GM23338 (cell line): ENCODE results near the gene TMEM44. TPM values are rescaled to one million over a fixed set of nuclear protein-coding genes. Genes with fewer than 3 reads are reported as not detected.

Experiments used
- ATAC-seq: fragments of 200-7000 bp; cut with Tn5 transposase; 3 replicates; pipeline ENCODE4 v1.9.1; 2020
- DNase-seq: peaks from one replicate; pipeline ENCODE4 v3.0.0-alpha.2; 2015; ENCODE audit warnings: low spot score
- H2AFZ ChIP-seq: fragments of 200-600 bp; sonication (generic); 2 replicates; pipeline ENCODE4 v1.8.0; 2016; ENCODE audit warnings: antibody characterized with exemption, mild to moderate bottlenecking, moderate library complexity
- H3F3A ChIP-seq: fragments of 200-600 bp; sonication (generic); replicated peaks from 2 replicates; pipeline ENCODE4 v1.8.0; 2017; ENCODE audit warnings: antibody characterized with exemption, mixed run types, low read depth
- H3K27ac ChIP-seq: fragments of 200-600 bp; sonication (generic); 2 replicates; pipeline ENCODE4 v1.6.1; 2016; ENCODE audit warnings: low read depth
- H3K27me3 ChIP-seq: fragments of 200-600 bp; sonication (generic); 2 replicates; pipeline ENCODE4 v1.8.0; 2016; ENCODE audit warnings: mild to moderate bottlenecking, mixed run types, moderate library complexity; ENCODE audit not compliant: insufficient read depth
- H3K36me3 ChIP-seq: fragments of 200-600 bp; sonication (generic); 2 replicates; pipeline ENCODE4 v1.8.0; 2016; ENCODE audit warnings: mild to moderate bottlenecking; ENCODE audit not compliant: insufficient read depth
- H3K4me1 ChIP-seq: fragments of 200-600 bp; sonication (generic); 2 replicates; pipeline ENCODE4 v1.8.0; 2016; ENCODE audit warnings: mild to moderate bottlenecking, moderate library complexity; ENCODE audit not compliant: insufficient read depth
- H3K4me2 ChIP-seq: fragments of 200-600 bp; sonication (generic); 2 replicates; pipeline ENCODE4 v1.7.1; 2017; ENCODE audit warnings: mixed run types
- H3K4me3 ChIP-seq: fragments of 200-600 bp; sonication (generic); 2 replicates; pipeline ENCODE4 v1.6.1; 2016; ENCODE audit warnings: mixed run types
- H3K79me2 ChIP-seq: fragments of 200-600 bp; sonication (generic); replicated peaks from 2 replicates; pipeline ENCODE4 v1.8.0; 2017; ENCODE audit warnings: mild to moderate bottlenecking; ENCODE audit not compliant: insufficient read depth
- H3K9me2 ChIP-seq: fragments of 200-600 bp; sonication (generic); 2 replicates; pipeline ENCODE4 v1.8.0; 2017; ENCODE audit not compliant: insufficient read depth
- H4K20me1 ChIP-seq: fragments of 200-600 bp; sonication (generic); replicated peaks from 2 replicates; pipeline ENCODE4 v1.8.0; 2017; ENCODE audit warnings: mild to moderate bottlenecking; ENCODE audit not compliant: insufficient read depth
- H3K27ac Mint-ChIP-seq: 2 replicates; pipeline ENCODE4 v1.8.0; 2020; ENCODE audit warnings: inconsistent platforms, mild to moderate bottlenecking, moderate library complexity, mixed read lengths
- H3K27me3 Mint-ChIP-seq: 3 replicates; pipeline ENCODE4 v1.8.0; 2022; ENCODE audit warnings: low read depth, mild to moderate bottlenecking, moderate library complexity, mixed read lengths, inconsistent platforms; ENCODE audit not compliant: insufficient read depth, poor library complexity
- H3K36me3 Mint-ChIP-seq: 3 replicates; pipeline ENCODE4 v1.8.0; 2021; ENCODE audit warnings: low read depth, mild to moderate bottlenecking, inconsistent platforms, moderate library complexity, mixed read lengths
- H3K4me1 Mint-ChIP-seq: 3 replicates; pipeline ENCODE4 v1.8.0; 2020; ENCODE audit warnings: mild to moderate bottlenecking, inconsistent platforms, mixed read lengths
- H3K4me3 Mint-ChIP-seq: 3 replicates; pipeline ENCODE4 v1.8.0; 2021; ENCODE audit warnings: moderate library complexity, mild to moderate bottlenecking, inconsistent platforms, mixed read lengths
- H3K9me3 Mint-ChIP-seq: 3 replicates; pipeline ENCODE4 v1.8.0; 2020; ENCODE audit warnings: moderate library complexity, mild to moderate bottlenecking, inconsistent platforms, mixed read lengths
- EZH2phosphoT487 ChIP-seq: fragments of 200-600 bp; sonication (generic); IDR thresholded peaks from one replicate; pipeline ENCODE4 v1.8.1; 2018; ENCODE audit warnings: antibody characterized with exemption; ENCODE audit not compliant: unreplicated experiment
- NANOG ChIP-seq: IDR thresholded peaks from 2 replicates; pipeline ENCODE4 v1.6.1; 2016; ENCODE audit warnings: antibody characterized with exemption, borderline replicate concordance
- POLR2AphosphoS5 ChIP-seq: IDR thresholded peaks from 2 replicates; pipeline ENCODE4 v1.6.1; 2016; ENCODE audit warnings: antibody characterized with exemption, low read depth
- STAT1 ChIP-seq: IDR thresholded peaks from one replicate; pipeline ENCODE4 v1.6.1; 2016; ENCODE audit warnings: antibody characterized with exemption; ENCODE audit not compliant: unreplicated experiment
- ZNF114 ChIP-seq: fragments of 250-450 bp; sonication (Bioruptor Pico); IDR thresholded peaks from 2 replicates; pipeline ENCODE4 v1.5.0; 2020; ENCODE audit warnings: mild to moderate bottlenecking, moderate library complexity
- ZNF331 ChIP-seq: fragments of 250-450 bp; sonication (Bioruptor Pico); IDR thresholded peaks from 2 replicates; pipeline ENCODE4 v1.5.0; 2020; ENCODE audit warnings: low read depth, mild to moderate bottlenecking, moderate library complexity
- polyA plus RNA-seq: library from polyadenylated mRNA; unstranded; fragments of >200 nt; fragmentation: Nextera tagmentation; extraction: Ambion mirVana; gene quantifications from 2 replicates; pipeline ENCODE4 v1.2.1, GENCODE V29; 2016
- total RNA-seq: library from RNA; depleted of rRNA; stranded (reverse); fragments of >200 nt; shearing (Covaris generic); gene quantifications from 2 replicates; pipeline ENCODE4 v1.2.3, GENCODE V29; 2014
- TF ChIP-seq, protein P1 (sequence below): fragments of 250-450 bp; sonication (Bioruptor Pico); IDR thresholded peaks from 2 replicates; pipeline ENCODE4 v1.5.0; 2020; ENCODE audit warnings: mild to moderate bottlenecking, moderate library complexity
- TF ChIP-seq, protein P2 (sequence below): IDR thresholded peaks from one replicate; pipeline ENCODE4 v1.6.1; 2018; ENCODE audit warnings: antibody characterized with exemption; ENCODE audit not compliant: unreplicated experiment
- TF ChIP-seq, protein P3 (sequence below), 2 experiments: fragments of 200-600 bp in 1 of 2; sonication (generic) in 1 of 2; conservative IDR thresholded peaks; 2 replicates each; pipeline versions ENCODE4 v1.5.1 to v1.6.1; 2016 to 2017; ENCODE audit warnings: antibody characterized with exemption in 2 of 2, low read depth in 2 of 2, mild to moderate bottlenecking in 2 of 2, moderate library complexity in 1 of 2
- TF ChIP-seq, protein P4 (sequence below): IDR thresholded peaks from 2 replicates; pipeline ENCODE4 v1.6.1; 2016; ENCODE audit warnings: antibody characterized with exemption

The TMEM44 gene
- total and polyA plus RNA-seq, 2 experiments from 2014 or later = 10.0 to 10.5 TPM

DNA sequence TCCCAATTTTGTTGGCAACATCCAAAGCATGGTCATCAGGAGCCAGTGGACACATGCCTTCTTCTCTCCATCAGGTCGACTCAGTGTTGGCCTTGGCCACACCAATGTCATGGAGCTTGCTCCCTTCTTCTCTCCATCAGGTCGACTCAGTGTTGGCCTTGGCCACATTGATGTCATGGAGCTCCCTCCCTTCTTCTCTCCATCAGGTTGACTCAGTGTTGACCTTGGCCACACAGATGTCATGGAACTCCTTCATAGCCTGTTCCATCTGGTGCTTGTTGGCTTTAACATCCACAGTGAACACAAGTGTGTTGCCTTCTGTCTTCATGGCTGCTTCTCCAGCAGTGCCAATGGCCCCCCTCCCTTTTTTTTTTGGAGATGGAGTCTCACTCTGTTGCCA lies 70.2 kb downstream of the TMEM44 start:
- Histone ChIP-seq H3K4me1 (peaks cover 4% of the 10 kb centered on the region; the same call in 1 of the 2 replicates), H3K9me2 (peaks cover 9% of the 10 kb centered on the region; the same call in 1 of the 2 replicates), H3K36me3 (no peaks in the 10 kb centered on the region), H3K4me2 (no peak overlapping the region), H2AFZ (no peak overlapping the region), H3F3A (no peaks in the 10 kb centered on the region), H4K20me1 (no peaks in the 10 kb centered on the region), H3K27ac (no peak overlapping the region), H3K4me3 (no peak overlapping the region), H3K27me3 (no peaks in the 10 kb centered on the region), H3K79me2 (no peaks in the 10 kb centered on the region)
- Mint-ChIP-seq H3K36me3 (no peaks in the 10 kb centered on the region), H3K27ac (no peak overlapping the region), H3K9me3 (no peaks in the 10 kb centered on the region), H3K4me3 (no peak overlapping the region), H3K4me1 (no peaks in the 10 kb centered on the region; the same call in 2 of the 3 replicates), H3K27me3 (peaks cover 3% of the 10 kb centered on the region)
- TF ChIP-seq, protein P1, sequence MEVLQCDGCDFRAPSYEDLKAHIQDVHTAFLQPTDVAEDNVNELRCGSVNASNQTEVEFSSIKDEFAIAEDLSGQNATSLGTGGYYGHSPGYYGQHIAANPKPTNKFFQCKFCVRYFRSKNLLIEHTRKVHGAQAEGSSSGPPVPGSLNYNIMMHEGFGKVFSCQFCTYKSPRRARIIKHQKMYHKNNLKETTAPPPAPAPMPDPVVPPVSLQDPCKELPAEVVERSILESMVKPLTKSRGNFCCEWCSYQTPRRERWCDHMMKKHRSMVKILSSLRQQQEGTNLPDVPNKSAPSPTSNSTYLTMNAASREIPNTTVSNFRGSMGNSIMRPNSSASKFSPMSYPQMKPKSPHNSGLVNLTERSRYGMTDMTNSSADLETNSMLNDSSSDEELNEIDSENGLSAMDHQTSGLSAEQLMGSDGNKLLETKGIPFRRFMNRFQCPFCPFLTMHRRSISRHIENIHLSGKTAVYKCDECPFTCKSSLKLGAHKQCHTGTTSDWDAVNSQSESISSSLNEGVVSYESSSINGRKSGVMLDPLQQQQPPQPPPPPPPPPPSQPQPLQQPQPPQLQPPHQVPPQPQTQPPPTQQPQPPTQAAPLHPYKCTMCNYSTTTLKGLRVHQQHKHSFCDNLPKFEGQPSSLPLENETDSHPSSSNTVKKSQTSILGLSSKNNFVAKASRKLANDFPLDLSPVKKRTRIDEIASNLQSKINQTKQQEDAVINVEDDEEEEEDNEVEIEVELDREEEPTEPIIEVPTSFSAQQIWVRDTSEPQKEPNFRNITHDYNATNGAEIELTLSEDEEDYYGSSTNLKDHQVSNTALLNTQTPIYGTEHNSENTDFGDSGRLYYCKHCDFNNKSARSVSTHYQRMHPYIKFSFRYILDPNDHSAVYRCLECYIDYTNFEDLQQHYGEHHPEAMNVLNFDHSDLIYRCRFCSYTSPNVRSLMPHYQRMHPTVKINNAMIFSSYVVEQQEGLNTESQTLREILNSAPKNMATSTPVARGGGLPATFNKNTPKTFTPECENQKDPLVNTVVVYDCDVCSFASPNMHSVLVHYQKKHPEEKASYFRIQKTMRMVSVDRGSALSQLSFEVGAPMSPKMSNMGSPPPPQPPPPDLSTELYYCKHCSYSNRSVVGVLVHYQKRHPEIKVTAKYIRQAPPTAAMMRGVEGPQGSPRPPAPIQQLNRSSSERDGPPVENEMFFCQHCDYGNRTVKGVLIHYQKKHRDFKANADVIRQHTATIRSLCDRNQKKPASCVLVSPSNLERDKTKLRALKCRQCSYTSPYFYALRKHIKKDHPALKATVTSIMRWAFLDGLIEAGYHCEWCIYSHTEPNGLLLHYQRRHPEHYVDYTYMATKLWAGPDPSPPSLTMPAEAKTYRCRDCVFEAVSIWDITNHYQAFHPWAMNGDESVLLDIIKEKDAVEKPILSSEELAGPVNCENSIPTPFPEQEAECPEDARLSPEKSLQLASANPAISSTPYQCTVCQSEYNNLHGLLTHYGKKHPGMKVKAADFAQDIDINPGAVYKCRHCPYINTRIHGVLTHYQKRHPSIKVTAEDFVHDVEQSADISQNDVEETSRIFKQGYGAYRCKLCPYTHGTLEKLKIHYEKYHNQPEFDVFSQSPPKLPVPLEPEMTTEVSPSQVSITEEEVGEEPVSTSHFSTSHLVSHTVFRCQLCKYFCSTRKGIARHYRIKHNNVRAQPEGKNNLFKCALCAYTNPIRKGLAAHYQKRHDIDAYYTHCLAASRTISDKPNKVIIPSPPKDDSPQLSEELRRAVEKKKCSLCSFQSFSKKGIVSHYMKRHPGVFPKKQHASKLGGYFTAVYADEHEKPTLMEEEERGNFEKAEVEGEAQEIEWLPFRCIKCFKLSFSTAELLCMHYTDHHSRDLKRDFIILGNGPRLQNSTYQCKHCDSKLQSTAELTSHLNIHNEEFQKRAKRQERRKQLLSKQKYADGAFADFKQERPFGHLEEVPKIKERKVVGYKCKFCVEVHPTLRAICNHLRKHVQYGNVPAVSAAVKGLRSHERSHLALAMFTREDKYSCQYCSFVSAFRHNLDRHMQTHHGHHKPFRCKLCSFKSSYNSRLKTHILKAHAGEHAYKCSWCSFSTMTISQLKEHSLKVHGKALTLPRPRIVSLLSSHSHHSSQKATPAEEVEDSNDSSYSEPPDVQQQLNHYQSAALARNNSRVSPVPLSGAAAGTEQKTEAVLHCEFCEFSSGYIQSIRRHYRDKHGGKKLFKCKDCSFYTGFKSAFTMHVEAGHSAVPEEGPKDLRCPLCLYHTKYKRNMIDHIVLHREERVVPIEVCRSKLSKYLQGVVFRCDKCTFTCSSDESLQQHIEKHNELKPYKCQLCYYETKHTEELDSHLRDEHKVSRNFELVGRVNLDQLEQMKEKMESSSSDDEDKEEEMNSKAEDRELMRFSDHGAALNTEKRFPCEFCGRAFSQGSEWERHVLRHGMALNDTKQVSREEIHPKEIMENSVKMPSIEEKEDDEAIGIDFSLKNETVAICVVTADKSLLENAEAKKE = no peak
- TF ChIP-seq STAT1 (no peak), ZNF331 (no peak), POLR2AphosphoS5 (no peak), EZH2phosphoT487 (no peak), ZNF114 (no peak), NANOG (no peak)
- TF ChIP-seq, protein P2, sequence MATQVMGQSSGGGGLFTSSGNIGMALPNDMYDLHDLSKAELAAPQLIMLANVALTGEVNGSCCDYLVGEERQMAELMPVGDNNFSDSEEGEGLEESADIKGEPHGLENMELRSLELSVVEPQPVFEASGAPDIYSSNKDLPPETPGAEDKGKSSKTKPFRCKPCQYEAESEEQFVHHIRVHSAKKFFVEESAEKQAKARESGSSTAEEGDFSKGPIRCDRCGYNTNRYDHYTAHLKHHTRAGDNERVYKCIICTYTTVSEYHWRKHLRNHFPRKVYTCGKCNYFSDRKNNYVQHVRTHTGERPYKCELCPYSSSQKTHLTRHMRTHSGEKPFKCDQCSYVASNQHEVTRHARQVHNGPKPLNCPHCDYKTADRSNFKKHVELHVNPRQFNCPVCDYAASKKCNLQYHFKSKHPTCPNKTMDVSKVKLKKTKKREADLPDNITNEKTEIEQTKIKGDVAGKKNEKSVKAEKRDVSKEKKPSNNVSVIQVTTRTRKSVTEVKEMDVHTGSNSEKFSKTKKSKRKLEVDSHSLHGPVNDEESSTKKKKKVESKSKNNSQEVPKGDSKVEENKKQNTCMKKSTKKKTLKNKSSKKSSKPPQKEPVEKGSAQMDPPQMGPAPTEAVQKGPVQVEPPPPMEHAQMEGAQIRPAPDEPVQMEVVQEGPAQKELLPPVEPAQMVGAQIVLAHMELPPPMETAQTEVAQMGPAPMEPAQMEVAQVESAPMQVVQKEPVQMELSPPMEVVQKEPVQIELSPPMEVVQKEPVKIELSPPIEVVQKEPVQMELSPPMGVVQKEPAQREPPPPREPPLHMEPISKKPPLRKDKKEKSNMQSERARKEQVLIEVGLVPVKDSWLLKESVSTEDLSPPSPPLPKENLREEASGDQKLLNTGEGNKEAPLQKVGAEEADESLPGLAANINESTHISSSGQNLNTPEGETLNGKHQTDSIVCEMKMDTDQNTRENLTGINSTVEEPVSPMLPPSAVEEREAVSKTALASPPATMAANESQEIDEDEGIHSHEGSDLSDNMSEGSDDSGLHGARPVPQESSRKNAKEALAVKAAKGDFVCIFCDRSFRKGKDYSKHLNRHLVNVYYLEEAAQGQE = no peak
- TF ChIP-seq, protein P3, sequence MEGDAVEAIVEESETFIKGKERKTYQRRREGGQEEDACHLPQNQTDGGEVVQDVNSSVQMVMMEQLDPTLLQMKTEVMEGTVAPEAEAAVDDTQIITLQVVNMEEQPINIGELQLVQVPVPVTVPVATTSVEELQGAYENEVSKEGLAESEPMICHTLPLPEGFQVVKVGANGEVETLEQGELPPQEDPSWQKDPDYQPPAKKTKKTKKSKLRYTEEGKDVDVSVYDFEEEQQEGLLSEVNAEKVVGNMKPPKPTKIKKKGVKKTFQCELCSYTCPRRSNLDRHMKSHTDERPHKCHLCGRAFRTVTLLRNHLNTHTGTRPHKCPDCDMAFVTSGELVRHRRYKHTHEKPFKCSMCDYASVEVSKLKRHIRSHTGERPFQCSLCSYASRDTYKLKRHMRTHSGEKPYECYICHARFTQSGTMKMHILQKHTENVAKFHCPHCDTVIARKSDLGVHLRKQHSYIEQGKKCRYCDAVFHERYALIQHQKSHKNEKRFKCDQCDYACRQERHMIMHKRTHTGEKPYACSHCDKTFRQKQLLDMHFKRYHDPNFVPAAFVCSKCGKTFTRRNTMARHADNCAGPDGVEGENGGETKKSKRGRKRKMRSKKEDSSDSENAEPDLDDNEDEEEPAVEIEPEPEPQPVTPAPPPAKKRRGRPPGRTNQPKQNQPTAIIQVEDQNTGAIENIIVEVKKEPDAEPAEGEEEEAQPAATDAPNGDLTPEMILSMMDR (conservative IDR thresholded peaks at IDR 0.05; ENCODE audit: low read depth in 2 of 2) = no peak
- TF ChIP-seq, protein P4, sequence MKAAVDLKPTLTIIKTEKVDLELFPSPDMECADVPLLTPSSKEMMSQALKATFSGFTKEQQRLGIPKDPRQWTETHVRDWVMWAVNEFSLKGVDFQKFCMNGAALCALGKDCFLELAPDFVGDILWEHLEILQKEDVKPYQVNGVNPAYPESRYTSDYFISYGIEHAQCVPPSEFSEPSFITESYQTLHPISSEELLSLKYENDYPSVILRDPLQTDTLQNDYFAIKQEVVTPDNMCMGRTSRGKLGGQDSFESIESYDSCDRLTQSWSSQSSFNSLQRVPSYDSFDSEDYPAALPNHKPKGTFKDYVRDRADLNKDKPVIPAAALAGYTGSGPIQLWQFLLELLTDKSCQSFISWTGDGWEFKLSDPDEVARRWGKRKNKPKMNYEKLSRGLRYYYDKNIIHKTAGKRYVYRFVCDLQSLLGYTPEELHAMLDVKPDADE = no peak
- ATAC-seq (no peak), DNase-seq (no peak)
